H1 (cell line): ENCODE measurements around the gene BAIAP2. TPM values are rescaled to one million over a fixed set of nuclear protein-coding genes. Genes with fewer than 3 reads are reported as not detected.

Experiments used
- BACH1 ChIP-seq: IDR thresholded peaks from 2 replicates; pipeline ENCODE4 v1.6.1; 2012; ENCODE audit warnings: low read length, improper control_type of control experiment
- CTCF ChIP-seq, 3 experiments: IDR thresholded peaks; 1 replicate in 2 of 3; 2 replicates in 1 of 3; pipeline versions ENCODE4 v1.5.1 to v1.6.1; 2011; ENCODE audit warnings: low read length in 3 of 3, mild to moderate bottlenecking in 3 of 3, inconsistent platforms in 2 of 3, low read depth in 1 of 3, moderate library complexity in 1 of 3; ENCODE audit not compliant: insufficient read depth in 1 of 3; ENCODE audit errors: control extremely low read depth in 1 of 3
- EP300 ChIP-seq, 2 experiments: IDR thresholded peaks; 1 replicate in 1 of 2; 2 replicates in 1 of 2; pipeline ENCODE4 v1.6.1; 2011 to 2012; ENCODE audit warnings: low read depth in 2 of 2, low read length in 2 of 2, mild to moderate bottlenecking in 2 of 2, borderline replicate concordance in 1 of 2, inconsistent platforms in 1 of 2, moderate library complexity in 1 of 2
- GABPA ChIP-seq: IDR thresholded peaks from 2 replicates; pipeline ENCODE4 v1.6.1; 2011; ENCODE audit warnings: mild to moderate bottlenecking, low read length, moderate library complexity, borderline replicate concordance; ENCODE audit not compliant: insufficient read depth
- RFX5 ChIP-seq: IDR thresholded peaks from 2 replicates; pipeline ENCODE4 v1.6.1; 2011; ENCODE audit warnings: low read depth, low read length, improper control_type of control experiment, borderline replicate concordance
- SP4 ChIP-seq: IDR thresholded peaks from 2 replicates; pipeline ENCODE4 v1.6.1; 2012; ENCODE audit warnings: low read length, inconsistent platforms
- polyA plus RNA-seq, 7 experiments: library from polyadenylated mRNA; depleted of rRNA in 3 of 7; stranded (reverse) in 5 of 7; unstranded in 2 of 7; fragments of >200 nt in 5 of 7; fragments of 200-250 nt in 2 of 7; gene quantifications; 1 replicate in 5 of 7; 2 replicates in 1 of 7; 4 replicates in 1 of 7; pipeline versions ENCODE4 v1.2.1 to v1.2.3, GENCODE V29; 2011 to 2013; ENCODE audit warnings: missing spikeins in 2 of 7, mixed read lengths in 2 of 7
- total RNA-seq: library from RNA; stranded (reverse); fragmentation: NEBNext Ultra II Directional; extraction: Animal tissue kit (Norgen Biotek cat#: 25700); gene quantifications from 2 replicates; pipeline ENCODE4 v1.2.1, GENCODE V29; 2021

The BAIAP2 gene
- total and polyA plus RNA-seq, 2 of the 8 experiments (the other 6 are each of a cell fraction or from before 2014, with no cell fraction given) = 10.0 to 22.8 TPM

GRCh38 chr17:81119223-81120148, 84.5 kb downstream of the BAIAP2 start (continued):
- TF ChIP-seq EP300 (IDR thresholded peaks at IDR 0.05; ENCODE audit: borderline replicate concordance in 1 of 2, low read depth in 2 of 2, low read length in 2 of 2) (peak in 1 of 2 experiments; percentile 53; a peak in 1 of 3 replicates), BACH1 (0 out of 2 replicates have a peak, but pooled peaks have one; percentile 36), CTCF (IDR thresholded peaks at IDR 0.05; ENCODE audit: control extremely low read depth in 1 of 3, insufficient read depth in 1 of 3, low read depth in 1 of 3, low read length in 3 of 3) (peak; percentile 32 to 54 (median 50)), SP4 (peak; percentile 95; the same call in 1 of the 2 replicates), RFX5 (peak; percentile 16; the same call in 1 of the 2 replicates), GABPA (peak; percentile 13; the same call in 1 of the 2 replicates)
